PC-3 (cell line): ENCODE data around the gene EIF4G3. TPM values are rescaled to one million over a fixed set of nuclear protein-coding genes. Genes with fewer than 3 reads are reported as not detected.

Source experiments
- ATAC-seq: fragments of 200-7000 bp; cut with Tn5 transposase; 2 replicates; pipeline ENCODE4 v1.9.1; 2020; ENCODE audit warnings: mild to moderate bottlenecking, moderate library complexity
- BruUV-seq: library from RNA; stranded (reverse); fragments of 400-500 nt; replicated peaks from 2 replicates; lab custom pipeline; 2021; lab: Mats Ljungman, UMichigan
- CTCF ChIA-PET: fragments of 300-600 bp; sonication (Branson Sonifier 250); formaldehyde crosslinking; loops from one replicate; lab custom pipeline; 2022; ENCODE audit warnings: antibody characterized with exemption; lab: Charles Lee
- POLR2A ChIA-PET: fragments of 300-600 bp; sonication (Branson Sonifier 250); formaldehyde crosslinking; loops from one replicate; lab custom pipeline; 2022; ENCODE audit warnings: antibody characterized with exemption; ENCODE audit not compliant: unreplicated experiment; lab: Charles Lee
- DNase-seq: peaks from one replicate; pipeline ENCODE4 v3.0.0-alpha.2; 2015
- H2AFZ ChIP-seq: fragments of 300-600 bp; sonication (generic); 2 replicates; pipeline ENCODE4 v1.6.0; 2016; ENCODE audit warnings: antibody characterized with exemption, low read length
- H3F3A ChIP-seq: fragments of 300-600 bp; sonication (generic); one replicate; pipeline ENCODE4 v1.6.0; 2017; ENCODE audit warnings: antibody characterized with exemption, low read length, control low read depth, mild to moderate bottlenecking; ENCODE audit not compliant: unreplicated experiment
- H3K27ac ChIP-seq: fragments of 300-600 bp; sonication (generic); 2 replicates; pipeline ENCODE4 v1.5.1; 2016; ENCODE audit warnings: mild to moderate bottlenecking, low read length
- H3K27me3 ChIP-seq: fragments of 300-600 bp; sonication (generic); 2 replicates; pipeline ENCODE4 v1.6.1; 2016; ENCODE audit warnings: low read length, mixed read lengths
- H3K36me3 ChIP-seq: fragments of 300-600 bp; sonication (generic); 2 replicates; pipeline ENCODE4 v1.6.1; 2016; ENCODE audit warnings: low read depth, mixed run types, low read length, mixed read lengths
- H3K4me1 ChIP-seq: fragments of 300-600 bp; sonication (generic); 2 replicates; pipeline ENCODE4 v1.5.1; 2016; ENCODE audit warnings: low read length; ENCODE audit not compliant: insufficient read depth
- H3K4me2 ChIP-seq: fragments of 300-600 bp; sonication (generic); 2 replicates; pipeline ENCODE4 v1.6.0; 2016; ENCODE audit warnings: low read length
- H3K4me3 ChIP-seq: fragments of 300-600 bp; sonication (generic); 2 replicates; pipeline ENCODE4 v1.5.1; 2016; ENCODE audit warnings: mild to moderate bottlenecking, low read length, mixed read lengths
- H3K79me2 ChIP-seq: fragments of 300-600 bp; sonication (generic); 2 replicates; pipeline ENCODE4 v1.6.1; 2017; ENCODE audit warnings: low read length, mixed read lengths
- H3K9ac ChIP-seq: fragments of 300-600 bp; sonication (generic); 2 replicates; pipeline ENCODE4 v1.6.0; 2016; ENCODE audit warnings: mild to moderate bottlenecking, low read length
- H3K9me2 ChIP-seq: fragments of 300-600 bp; sonication (generic); replicated peaks from 2 replicates; pipeline ENCODE4 v1.6.1; 2016; ENCODE audit warnings: mixed run types, low read length, mixed read lengths
- H3K9me3 ChIP-seq: fragments of 300-600 bp; sonication (generic); 2 replicates; pipeline ENCODE4 v1.6.1; 2016; ENCODE audit warnings: low read length, mixed read lengths
- H4K20me1 ChIP-seq: fragments of 300-600 bp; sonication (generic); 2 replicates; pipeline ENCODE4 v1.6.1; 2016; ENCODE audit warnings: low read length, mixed read lengths
- EZH2 ChIP-seq: fragments of 300-600 bp; sonication (generic); IDR thresholded peaks from one replicate; pipeline ENCODE4 v1.6.1; 2017; ENCODE audit warnings: antibody characterized with exemption, mild to moderate bottlenecking, low read length; ENCODE audit not compliant: unreplicated experiment
- EZH2phosphoT487 ChIP-seq: fragments of 300-600 bp; sonication (generic); IDR thresholded peaks from 2 replicates; pipeline ENCODE4 v1.6.1; 2018; ENCODE audit warnings: mild to moderate bottlenecking, antibody characterized with exemption, low read length, borderline replicate concordance
- intact Hi-C: fragments of 100-400 bp; cut with micrococcal nuclease; formaldehyde crosslinking; loops from 2 replicates; pipeline ENCODE4 v1.9.0; 2023
- total RNA-seq: library from RNA; depleted of rRNA; stranded (reverse); fragments of >200 nt; gene quantifications from 2 replicates; pipeline ENCODE4 v1.2.3, GENCODE V29; 2014
- TF ChIP-seq, protein P1 (sequence below): fragments of 300-600 bp; sonication (generic); conservative IDR thresholded peaks from 2 replicates; pipeline ENCODE4 v1.5.1; 2017; ENCODE audit warnings: antibody characterized with exemption, low read depth, mild to moderate bottlenecking, low read length

The EIF4G3 gene
- total RNA-seq, 1 experiment from 2014 or later = 16.9 TPM

DNA sequence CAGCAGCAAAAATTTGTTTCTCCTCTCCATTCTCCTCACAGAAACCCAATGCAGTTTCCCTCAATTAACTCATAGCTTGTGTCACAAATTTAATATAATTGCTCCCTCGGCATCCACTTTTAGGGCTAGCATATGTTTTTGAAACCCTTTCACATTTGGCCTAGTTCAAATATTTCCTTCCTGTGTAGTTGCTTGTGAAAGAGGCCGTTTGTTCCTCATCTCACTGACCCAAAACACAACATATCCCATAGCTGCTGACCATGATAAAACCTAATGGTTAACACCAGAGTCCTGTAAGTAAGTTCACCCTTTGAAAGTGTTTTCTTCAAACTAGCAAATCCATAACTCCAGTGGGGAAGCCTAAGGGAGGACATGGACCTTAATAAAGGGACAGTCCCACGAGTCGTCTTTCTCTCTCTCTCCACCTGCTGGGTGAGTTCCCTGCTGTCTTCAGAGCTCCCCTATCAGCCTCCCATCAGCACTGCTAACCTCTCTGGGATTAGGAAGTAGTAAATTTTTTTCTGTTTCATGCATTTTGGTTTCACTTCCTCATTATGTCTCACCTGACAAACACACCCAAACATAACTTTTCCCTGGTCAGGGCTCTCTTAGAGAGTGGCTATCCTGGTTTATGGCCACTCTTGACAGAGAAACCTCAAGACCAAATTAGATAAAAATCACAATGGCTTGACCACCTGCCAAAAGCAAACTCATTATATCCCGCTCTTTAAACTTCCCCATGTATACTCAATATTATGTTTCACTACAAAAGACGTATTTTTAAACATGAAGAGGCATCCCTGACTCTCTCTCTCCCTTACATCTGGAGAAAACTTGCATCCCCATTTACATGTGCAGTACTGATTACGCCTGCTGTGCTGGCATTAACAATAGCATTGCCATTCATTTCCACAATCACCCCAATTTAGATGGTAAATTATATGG is 211.9 kb downstream of the EIF4G3 start:
- intact Hi-C loops = no loop called here
- no peak overlapping the region for H3K4me3 ChIP-seq

DNA sequence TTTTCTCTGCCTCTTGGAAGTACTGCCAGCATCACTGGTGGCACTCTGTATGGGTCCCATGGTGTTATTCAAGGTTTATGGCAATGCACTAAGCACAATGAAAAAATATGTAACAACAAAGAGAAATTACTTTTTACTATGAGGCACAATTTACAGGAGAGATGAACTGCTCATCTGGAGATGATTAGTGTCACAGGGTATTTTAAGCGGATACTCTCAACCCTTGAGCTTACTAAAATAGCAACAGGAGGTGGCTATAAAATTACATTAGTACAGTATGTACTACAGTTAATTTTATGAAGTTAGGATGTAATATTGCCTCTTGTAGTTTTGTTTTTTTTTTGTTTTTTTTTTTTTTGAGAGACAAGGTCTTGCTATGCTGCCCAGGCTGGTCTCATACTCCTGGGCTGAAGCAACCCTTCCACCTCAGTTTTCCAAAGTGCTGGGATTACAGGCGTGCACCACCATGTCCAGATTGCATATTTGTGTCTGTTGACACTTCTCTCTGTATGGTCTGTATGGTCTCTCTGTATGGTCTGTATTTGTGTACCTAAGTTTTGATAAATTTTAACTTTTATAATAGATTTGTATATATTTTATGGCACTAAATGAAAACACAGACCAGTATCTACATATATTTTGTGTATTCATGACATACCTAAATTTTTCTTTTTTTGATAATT is 214.0 kb downstream of the EIF4G3 start:
- Histone ChIP-seq H3K9ac (no peak overlapping the region), H3K4me1 (peaks cover 14% of the 10 kb centered on the region), H3K9me2 (no peaks in the 10 kb centered on the region), H3K79me2 (no peaks in the 10 kb centered on the region), H2AFZ (no peak overlapping the region), H3K9me3 (no peaks in the 10 kb centered on the region), H3K4me2 (no peak overlapping the region), H3K4me3 (no peak overlapping the region), H3K27ac (no peak overlapping the region), H3F3A (no peaks in the 10 kb centered on the region), H4K20me1 (no peaks in the 10 kb centered on the region), H3K36me3 (no peaks in the 10 kb centered on the region), H3K27me3 (no peaks in the 10 kb centered on the region)
- no TSS peak for BruUV-seq
- ChIA-PET POLR2A (no interaction called here), CTCF (no interaction called here)
- TF ChIP-seq, protein P1, sequence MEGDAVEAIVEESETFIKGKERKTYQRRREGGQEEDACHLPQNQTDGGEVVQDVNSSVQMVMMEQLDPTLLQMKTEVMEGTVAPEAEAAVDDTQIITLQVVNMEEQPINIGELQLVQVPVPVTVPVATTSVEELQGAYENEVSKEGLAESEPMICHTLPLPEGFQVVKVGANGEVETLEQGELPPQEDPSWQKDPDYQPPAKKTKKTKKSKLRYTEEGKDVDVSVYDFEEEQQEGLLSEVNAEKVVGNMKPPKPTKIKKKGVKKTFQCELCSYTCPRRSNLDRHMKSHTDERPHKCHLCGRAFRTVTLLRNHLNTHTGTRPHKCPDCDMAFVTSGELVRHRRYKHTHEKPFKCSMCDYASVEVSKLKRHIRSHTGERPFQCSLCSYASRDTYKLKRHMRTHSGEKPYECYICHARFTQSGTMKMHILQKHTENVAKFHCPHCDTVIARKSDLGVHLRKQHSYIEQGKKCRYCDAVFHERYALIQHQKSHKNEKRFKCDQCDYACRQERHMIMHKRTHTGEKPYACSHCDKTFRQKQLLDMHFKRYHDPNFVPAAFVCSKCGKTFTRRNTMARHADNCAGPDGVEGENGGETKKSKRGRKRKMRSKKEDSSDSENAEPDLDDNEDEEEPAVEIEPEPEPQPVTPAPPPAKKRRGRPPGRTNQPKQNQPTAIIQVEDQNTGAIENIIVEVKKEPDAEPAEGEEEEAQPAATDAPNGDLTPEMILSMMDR = no peak
- TF ChIP-seq EZH2phosphoT487 = no peak
- no peak for TF ChIP-seq EZH2
- no peak for ATAC-seq
- no peak for DNase-seq
- intact Hi-C loops = no loop called here

More for the DNA sequence above, 211.9 kb downstream of the EIF4G3 start:
- H3K4me2 ChIP-seq = peak overlapping the region; percentile 26; the same call in 1 of the 2 replicates
- H3K79me2 ChIP-seq = no peaks in the 10 kb centered on the region
- ATAC-seq = peak; percentile 85
- peak overlapping the region; percentile 9; the same call in 1 of the 2 replicates for H2AFZ ChIP-seq
- H3K27me3 ChIP-seq = no peaks in the 10 kb centered on the region
- no TSS peak for BruUV-seq
- no peak overlapping the region for H3K9ac ChIP-seq
- ChIA-PET CTCF (no interaction called here), POLR2A (no interaction called here)
- no peaks in the 10 kb centered on the region for H3K36me3 ChIP-seq
- no peaks in the 10 kb centered on the region for H3K9me2 ChIP-seq
- H3K27ac ChIP-seq = peak overlapping the region; percentile 50
- TF ChIP-seq EZH2phosphoT487 (no peak), EZH2 (no peak)
- TF ChIP-seq, protein P1 = peak; percentile 34; the same call in 1 of the 2 replicates
- no peaks in the 10 kb centered on the region for H4K20me1 ChIP-seq
- no peaks in the 10 kb centered on the region for H3K9me3 ChIP-seq
- DNase-seq = peak; percentile 68
- no peaks in the 10 kb centered on the region for H3F3A ChIP-seq
- H3K4me1 ChIP-seq = peaks cover 14% of the 10 kb centered on the region
